ENCODE results near the gene UBE2Q2. TPM values are rescaled to one million over a fixed set of nuclear protein-coding genes. Genes with fewer than 3 reads are reported as not detected.

UBE2Q2 gene
- total RNA-seq, 4 donors from 2014 or later = 17.2 to 18.3 (median 17.6) TPM

DNA sequence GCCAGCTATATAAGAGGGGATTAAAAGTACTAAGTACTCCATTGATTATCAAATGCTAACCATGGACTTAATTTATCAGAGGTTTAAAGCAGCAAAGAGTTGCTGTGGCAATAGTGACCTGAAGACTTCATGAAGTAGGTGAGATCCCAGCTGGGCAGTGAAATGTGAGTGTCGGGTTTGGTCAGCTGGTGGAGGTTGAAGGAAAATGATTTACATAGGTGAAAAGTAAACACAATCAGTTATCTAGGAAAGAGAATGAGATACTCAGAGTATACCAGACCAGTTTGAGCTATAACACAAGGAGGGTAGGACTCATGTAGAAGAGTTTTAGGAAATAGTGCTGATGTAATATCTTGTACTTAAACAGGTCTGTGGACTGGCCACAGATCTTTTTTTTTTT, 43.9 kb downstream of the UBE2Q2 start:
- intact Hi-C loops (cut with DNase I; ENCODE audit: low total_unique reads) = no loop called here
- WGBS, 2 donors = 100% methylated on average over 1 of the region's 1 CpG
- TF ChIP-seq POLR2A (IDR thresholded peaks at IDR 0.05) = no peak
- TF ChIP-seq CTCF (IDR thresholded peaks at IDR 0.05) = no peak
- DNase-seq (ENCODE audit: low spot score in 2 of 2) = no peak
- H3K4me3 ChIP-seq (ENCODE audit: low read depth, poor library complexity, severe bottlenecking) = no peak overlapping the region

DNA sequence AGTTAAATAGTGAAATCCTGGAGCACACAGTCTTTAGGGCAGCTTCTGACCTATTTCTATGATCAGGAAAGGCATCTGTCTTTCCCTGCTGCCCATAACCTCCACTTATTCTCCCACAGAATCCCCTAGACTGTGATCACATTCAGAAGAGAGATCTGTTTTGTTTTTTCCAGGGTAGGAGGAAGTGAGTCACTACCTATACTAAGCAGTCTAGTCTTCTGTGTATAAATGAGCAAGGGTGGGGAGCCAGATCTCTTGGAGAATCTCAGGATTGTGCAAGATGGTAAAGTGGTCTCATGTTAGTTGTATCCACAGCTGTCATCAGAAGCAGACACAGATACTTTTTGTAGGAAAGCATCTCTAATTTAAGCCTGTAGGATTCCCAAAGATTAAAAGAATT, 48.6 kb downstream of the UBE2Q2 start:
- no peak overlapping the region for H3K4me3 ChIP-seq (ENCODE audit: low read depth, poor library complexity, severe bottlenecking)
- intact Hi-C loops (cut with DNase I; ENCODE audit: low total_unique reads) = no loop called here
- DNase-seq (ENCODE audit: low spot score in 2 of 2) = no peak
- no peak for TF ChIP-seq CTCF (IDR thresholded peaks at IDR 0.05)
- TF ChIP-seq POLR2A (IDR thresholded peaks at IDR 0.05) = no peak

- H3K4me3 ChIP-seq (ENCODE audit: low read depth, poor library complexity, severe bottlenecking) = no peak overlapping the region
- DNase-seq (ENCODE audit: low spot score in 2 of 2) = no peak
- no peak for TF ChIP-seq CTCF (IDR thresholded peaks at IDR 0.05)
- no peak for TF ChIP-seq POLR2A (IDR thresholded peaks at IDR 0.05)
- 82 to 86% methylated on average over 2 of the region's 2 CpGs for WGBS, 2 donors
- intact Hi-C loops (cut with DNase I; ENCODE audit: low total_unique reads) = no loop called here
These were observed 52.5 kb downstream of the UBE2Q2 start for GRCh38 chr15:75895731-75896130.

DNA sequence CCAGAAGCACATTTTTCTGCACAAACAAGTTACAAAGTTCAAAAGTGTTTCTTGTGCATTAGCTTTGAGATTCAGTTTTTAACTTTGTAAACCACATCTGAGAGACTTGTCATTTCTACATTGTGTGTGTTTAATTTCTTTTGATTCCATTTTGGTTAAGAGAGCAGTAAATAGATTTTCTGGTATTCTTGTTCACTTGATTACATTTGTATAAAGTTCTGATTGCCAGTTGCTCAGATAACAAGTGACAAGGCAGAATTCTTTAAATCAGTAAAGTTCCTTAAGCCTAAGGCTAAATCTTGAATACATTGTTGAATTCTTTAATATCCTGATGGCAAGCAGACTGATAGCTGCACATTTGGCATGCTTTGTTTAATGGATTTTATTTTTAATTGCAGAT, 57.3 kb downstream of the UBE2Q2 start:
- TF ChIP-seq CTCF (IDR thresholded peaks at IDR 0.05) (no peak), POLR2A (IDR thresholded peaks at IDR 0.05) (no peak)
- intact Hi-C loops (cut with DNase I; ENCODE audit: low total_unique reads) = no loop called here
- DNase-seq (ENCODE audit: low spot score in 2 of 2) = no peak
- H3K4me3 ChIP-seq (ENCODE audit: low read depth, poor library complexity, severe bottlenecking) = no peak overlapping the region

- intact Hi-C loops (cut with DNase I; ENCODE audit: low total_unique reads) = no loop called here
- WGBS, 2 donors = 38 to 43% methylated on average over 8 of the region's 8 CpGs
- H3K4me3 ChIP-seq (ENCODE audit: low read depth, poor library complexity, severe bottlenecking) = no peak overlapping the region
- DNase-seq (ENCODE audit: low spot score in 2 of 2) = no peak
- TF ChIP-seq POLR2A (IDR thresholded peaks at IDR 0.05) (no peak), CTCF (IDR thresholded peaks at IDR 0.05) (no peak)
These were observed 58.9 kb downstream of the UBE2Q2 start for GRCh38 chr15:75902129-75902557.
